HL-60 (cell line): ENCODE data around the gene TIMP2.

Source experiments
- DNase-seq, 2 experiments: peaks; one replicate each; pipeline ENCODE4 v3.0.0-alpha.2; 2010 to 2020; ENCODE audit warnings: low read depth in 1 of 2, low spot score in 1 of 2
- H3K27ac ChIP-seq: fragments of 250-450 bp; sonication (Bioruptor Pico); replicated peaks from 2 replicates; pipeline ENCODE4 v1.5.1; 2020; ENCODE audit warnings: mild to moderate bottlenecking, moderate library complexity
- H3K27me3 ChIP-seq: fragments of 250-450 bp; sonication (Bioruptor Pico); 2 replicates; pipeline ENCODE4 v1.5.1; 2021; ENCODE audit warnings: mild to moderate bottlenecking, moderate library complexity; ENCODE audit not compliant: insufficient read depth, poor library complexity, severe bottlenecking
- H3K4me3 ChIP-seq: replicated peaks from 2 replicates; pipeline ENCODE4 v1.5.1; 2011; ENCODE audit warnings: mild to moderate bottlenecking, control low read depth, low read length; ENCODE audit not compliant: insufficient read depth
- GABPA ChIP-seq: IDR thresholded peaks from 2 replicates; pipeline ENCODE4 v1.6.1; 2012; ENCODE audit warnings: low read depth
- POLR2AphosphoS5 ChIP-seq: IDR thresholded peaks from 2 replicates; pipeline ENCODE4 v1.6.1; 2012; ENCODE audit warnings: low read depth
- SPI1 ChIP-seq: IDR thresholded peaks from 2 replicates; pipeline ENCODE4 v1.6.1; 2012; ENCODE audit warnings: low read depth, mild to moderate bottlenecking, borderline replicate concordance
- TF ChIP-seq, protein P1 (sequence below): IDR thresholded peaks from one replicate; pipeline ENCODE4 v1.5.1; 2011; ENCODE audit warnings: low read length, control low read depth, inconsistent platforms; ENCODE audit not compliant: insufficient read depth
- TF ChIP-seq, protein P2 (sequence below): IDR thresholded peaks from 2 replicates; pipeline ENCODE4 v1.6.1; 2012; ENCODE audit warnings: low read depth; ENCODE audit not compliant: insufficient replicate concordance

Gene TIMP2

DNA sequence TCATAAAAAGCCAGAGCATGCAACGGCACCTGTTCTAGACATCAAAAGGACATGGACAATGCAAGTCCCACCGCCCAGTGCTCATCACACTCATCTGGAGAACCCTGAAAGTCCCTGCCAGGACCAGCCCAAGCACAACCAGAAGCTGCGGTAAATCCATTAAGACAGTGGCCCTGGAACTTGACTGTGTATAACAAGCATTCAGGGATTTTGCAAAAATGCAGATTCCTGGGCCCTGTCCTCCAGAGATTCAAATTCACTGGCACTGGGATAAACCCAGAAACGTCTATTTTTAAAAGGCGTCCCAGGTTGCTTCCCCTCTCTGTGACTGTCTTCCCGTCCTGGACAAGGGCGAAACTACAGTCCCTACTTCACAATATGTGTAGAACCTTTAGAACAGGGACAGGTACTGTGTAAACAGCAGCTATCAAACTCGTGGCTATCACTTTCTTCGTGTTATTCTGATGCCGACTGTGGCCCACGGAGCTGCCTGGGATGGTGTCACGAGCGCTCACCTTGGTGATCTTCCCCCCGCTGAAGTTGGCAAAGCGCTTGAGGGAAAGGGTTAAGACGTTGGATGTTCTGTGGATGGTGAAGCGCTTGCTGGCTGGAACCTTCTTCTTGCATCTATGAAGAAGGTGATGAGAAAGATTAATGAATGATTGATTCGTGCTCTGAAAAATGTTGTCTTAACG lies 106.9 kb downstream of the TIMP2 start:
- DNase-seq = no peak
- H3K27me3 ChIP-seq = no peaks in the 10 kb centered on the region
- TF ChIP-seq POLR2AphosphoS5 (no peak), GABPA (no peak), SPI1 (no peak)
- TF ChIP-seq, protein P1, sequence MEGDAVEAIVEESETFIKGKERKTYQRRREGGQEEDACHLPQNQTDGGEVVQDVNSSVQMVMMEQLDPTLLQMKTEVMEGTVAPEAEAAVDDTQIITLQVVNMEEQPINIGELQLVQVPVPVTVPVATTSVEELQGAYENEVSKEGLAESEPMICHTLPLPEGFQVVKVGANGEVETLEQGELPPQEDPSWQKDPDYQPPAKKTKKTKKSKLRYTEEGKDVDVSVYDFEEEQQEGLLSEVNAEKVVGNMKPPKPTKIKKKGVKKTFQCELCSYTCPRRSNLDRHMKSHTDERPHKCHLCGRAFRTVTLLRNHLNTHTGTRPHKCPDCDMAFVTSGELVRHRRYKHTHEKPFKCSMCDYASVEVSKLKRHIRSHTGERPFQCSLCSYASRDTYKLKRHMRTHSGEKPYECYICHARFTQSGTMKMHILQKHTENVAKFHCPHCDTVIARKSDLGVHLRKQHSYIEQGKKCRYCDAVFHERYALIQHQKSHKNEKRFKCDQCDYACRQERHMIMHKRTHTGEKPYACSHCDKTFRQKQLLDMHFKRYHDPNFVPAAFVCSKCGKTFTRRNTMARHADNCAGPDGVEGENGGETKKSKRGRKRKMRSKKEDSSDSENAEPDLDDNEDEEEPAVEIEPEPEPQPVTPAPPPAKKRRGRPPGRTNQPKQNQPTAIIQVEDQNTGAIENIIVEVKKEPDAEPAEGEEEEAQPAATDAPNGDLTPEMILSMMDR = no peak
- TF ChIP-seq, protein P2, sequence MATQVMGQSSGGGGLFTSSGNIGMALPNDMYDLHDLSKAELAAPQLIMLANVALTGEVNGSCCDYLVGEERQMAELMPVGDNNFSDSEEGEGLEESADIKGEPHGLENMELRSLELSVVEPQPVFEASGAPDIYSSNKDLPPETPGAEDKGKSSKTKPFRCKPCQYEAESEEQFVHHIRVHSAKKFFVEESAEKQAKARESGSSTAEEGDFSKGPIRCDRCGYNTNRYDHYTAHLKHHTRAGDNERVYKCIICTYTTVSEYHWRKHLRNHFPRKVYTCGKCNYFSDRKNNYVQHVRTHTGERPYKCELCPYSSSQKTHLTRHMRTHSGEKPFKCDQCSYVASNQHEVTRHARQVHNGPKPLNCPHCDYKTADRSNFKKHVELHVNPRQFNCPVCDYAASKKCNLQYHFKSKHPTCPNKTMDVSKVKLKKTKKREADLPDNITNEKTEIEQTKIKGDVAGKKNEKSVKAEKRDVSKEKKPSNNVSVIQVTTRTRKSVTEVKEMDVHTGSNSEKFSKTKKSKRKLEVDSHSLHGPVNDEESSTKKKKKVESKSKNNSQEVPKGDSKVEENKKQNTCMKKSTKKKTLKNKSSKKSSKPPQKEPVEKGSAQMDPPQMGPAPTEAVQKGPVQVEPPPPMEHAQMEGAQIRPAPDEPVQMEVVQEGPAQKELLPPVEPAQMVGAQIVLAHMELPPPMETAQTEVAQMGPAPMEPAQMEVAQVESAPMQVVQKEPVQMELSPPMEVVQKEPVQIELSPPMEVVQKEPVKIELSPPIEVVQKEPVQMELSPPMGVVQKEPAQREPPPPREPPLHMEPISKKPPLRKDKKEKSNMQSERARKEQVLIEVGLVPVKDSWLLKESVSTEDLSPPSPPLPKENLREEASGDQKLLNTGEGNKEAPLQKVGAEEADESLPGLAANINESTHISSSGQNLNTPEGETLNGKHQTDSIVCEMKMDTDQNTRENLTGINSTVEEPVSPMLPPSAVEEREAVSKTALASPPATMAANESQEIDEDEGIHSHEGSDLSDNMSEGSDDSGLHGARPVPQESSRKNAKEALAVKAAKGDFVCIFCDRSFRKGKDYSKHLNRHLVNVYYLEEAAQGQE = no peak
- no peak overlapping the region for H3K4me3 ChIP-seq
- H3K27ac ChIP-seq = no peak overlapping the region

DNA sequence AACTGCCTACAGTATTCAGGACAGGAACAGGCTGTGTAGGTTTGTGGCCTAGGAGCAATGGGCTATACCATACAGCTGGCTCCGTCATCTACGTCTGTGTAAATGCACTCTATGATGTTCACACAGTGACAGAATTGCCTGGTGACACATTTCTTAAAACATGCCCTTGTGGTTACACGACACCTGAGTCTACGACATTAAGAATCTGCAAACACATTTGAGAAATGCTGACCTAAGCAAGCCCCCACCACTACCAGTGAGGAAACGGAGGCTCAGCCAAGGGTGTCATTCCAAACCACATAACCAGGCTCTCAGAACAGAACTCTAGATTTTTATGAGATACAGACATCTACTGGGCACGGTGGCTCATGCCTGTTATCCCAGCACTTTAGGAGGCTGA lies 108.1 kb downstream of the TIMP2 start:
- TF ChIP-seq GABPA (no peak), SPI1 (no peak), POLR2AphosphoS5 (no peak)
- TF ChIP-seq, protein P2 = no peak
- TF ChIP-seq, protein P1 = no peak
- no peak overlapping the region for H3K4me3 ChIP-seq
- H3K27me3 ChIP-seq = no peaks in the 10 kb centered on the region
- DNase-seq = no peak
- no peak overlapping the region for H3K27ac ChIP-seq

DNA sequence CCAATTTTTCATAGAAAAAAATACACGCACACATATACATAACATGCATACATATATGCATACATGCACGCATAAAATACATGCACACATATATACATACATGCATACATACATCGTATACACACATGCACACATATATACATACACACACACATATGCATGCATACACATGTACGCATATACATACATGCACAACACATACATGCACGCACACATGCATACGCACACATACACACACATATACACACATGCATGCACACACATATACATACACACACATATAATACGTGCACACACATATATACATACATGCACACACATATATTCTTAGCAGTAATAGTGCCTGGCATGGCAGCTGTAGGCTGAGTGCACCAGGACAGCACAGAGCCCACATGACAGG lies 109.5 kb downstream of the TIMP2 start:
- Histone ChIP-seq H3K4me3 (no peak overlapping the region), H3K27me3 (no peaks in the 10 kb centered on the region), H3K27ac (no peak overlapping the region)
- no peak for TF ChIP-seq GABPA
- no peak for TF ChIP-seq POLR2AphosphoS5
- TF ChIP-seq, protein P1 = no peak
- no peak for TF ChIP-seq SPI1
- TF ChIP-seq, protein P2 = no peak
- DNase-seq = no peak
